ENCODE data around the gene HIF1AN.

The HIF1AN gene

DNA sequence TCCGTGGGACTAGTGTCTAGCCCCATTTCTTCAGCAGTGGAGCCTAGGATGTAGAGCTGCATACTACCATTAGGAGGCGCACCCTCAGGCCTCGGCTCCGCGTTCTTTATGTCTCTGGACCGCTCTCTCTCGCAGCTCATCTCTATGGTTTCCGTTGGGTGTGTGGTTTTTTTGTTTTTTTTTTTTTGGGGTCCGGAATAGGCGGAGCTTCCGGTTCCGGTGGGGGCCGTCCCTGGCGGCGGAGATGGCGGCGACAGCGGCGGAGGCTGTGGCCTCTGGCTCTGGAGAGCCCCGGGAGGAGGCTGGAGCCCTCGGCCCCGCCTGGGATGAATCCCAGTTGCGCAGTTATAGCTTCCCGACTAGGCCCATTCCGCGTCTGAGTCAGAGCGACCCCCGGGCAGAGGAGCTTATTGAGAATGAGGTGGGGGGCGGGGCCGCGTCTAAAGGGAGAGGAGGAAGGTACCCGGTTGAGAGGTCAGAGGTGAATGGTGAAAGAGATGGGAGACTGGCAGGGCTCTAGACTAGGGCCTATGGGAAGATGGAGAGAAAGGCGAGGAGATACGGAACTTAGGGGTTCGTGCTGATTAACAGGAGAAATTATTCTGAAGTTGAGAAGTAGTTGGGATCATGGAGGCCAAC, at the start of gene HIF1AN:
Gene HIF1AN (plus strand): TSS at position 229 of the 639 bp plus-strand sequence. CDS start 16 bp downstream, at position 245.
- Mint-ChIP-seq H3K27ac (ENCODE audit: low read depth) (no peak within 1 kb of the TSS), H3K36me3 (ENCODE audit: insufficient read depth) (peaks cover 20% of the 10 kb centered on the region), H3K9me3 (no peaks in the 10 kb centered on the region), H3K4me3 (no peak within 1 kb of the TSS), H3K27me3 (no peaks in the 10 kb centered on the region), H3K4me1 (peaks cover 18% of the 10 kb centered on the region)
- ATAC-seq (replicated peaks; ENCODE audit: extremely low read depth, poor library complexity, severe bottlenecking) (peak; percentile 94), DNase-seq (ENCODE audit: low spot score in 2 of 2) (peak; percentile 71 to 88)

DNA sequence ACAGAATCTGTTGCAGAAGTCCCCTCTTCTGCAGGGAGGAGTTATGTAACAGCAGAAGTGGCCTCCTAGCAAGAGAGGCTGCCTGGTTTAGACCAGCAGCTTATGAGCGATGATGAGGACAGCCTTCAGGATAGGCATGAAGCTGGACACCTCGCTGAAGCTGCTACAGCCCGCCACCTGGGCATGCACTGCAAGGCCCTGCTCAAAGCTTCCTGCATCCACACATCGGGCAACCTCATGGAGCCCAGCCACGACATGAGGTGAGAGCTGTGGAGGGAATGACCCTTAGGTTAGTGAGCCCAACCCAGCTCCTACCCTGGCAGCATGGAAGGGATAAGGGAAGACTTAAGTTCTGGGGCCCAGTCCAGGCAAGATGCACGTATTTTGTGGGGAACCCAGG, 48.2 kb upstream of the HIF1AN start:
- no peak for DNase-seq (ENCODE audit: low spot score in 2 of 2)
- H3K4me3 Mint-ChIP-seq: no peak overlapping the region
- peaks cover 15% of the 10 kb centered on the region for H3K36me3 Mint-ChIP-seq (ENCODE audit: insufficient read depth)
- ATAC-seq (replicated peaks; ENCODE audit: extremely low read depth, poor library complexity, severe bottlenecking): no peak
- peaks cover 9% of the 10 kb centered on the region for H3K4me1 Mint-ChIP-seq
- no peak overlapping the region for H3K27ac Mint-ChIP-seq (ENCODE audit: low read depth)
- no peaks in the 10 kb centered on the region for H3K9me3 Mint-ChIP-seq
- H3K27me3 Mint-ChIP-seq: no peaks in the 10 kb centered on the region

DNA sequence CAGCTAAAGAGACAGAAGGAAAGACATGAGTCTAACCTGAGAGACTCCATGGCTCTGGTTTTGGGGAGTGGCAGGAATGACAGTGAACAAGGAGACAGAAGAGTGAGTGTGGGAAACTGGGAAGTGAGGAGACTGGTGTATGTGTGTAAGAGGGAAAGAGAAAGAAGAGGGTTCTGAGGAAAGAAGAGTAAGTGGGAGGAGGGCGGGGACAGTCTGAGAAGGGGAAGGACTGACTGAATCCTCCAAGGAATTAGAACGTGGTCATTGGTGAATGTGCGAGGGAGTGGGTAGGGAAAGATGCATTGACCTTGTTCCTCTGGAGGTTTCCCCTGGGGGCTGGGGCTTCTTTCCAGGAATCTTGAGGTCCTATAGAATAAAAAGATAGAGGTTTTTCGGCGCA, 46.3 kb upstream of the HIF1AN start:
- peaks cover 16% of the 10 kb centered on the region for H3K36me3 Mint-ChIP-seq (ENCODE audit: insufficient read depth)
- no peak for ATAC-seq (replicated peaks; ENCODE audit: extremely low read depth, poor library complexity, severe bottlenecking)
- H3K27ac Mint-ChIP-seq (ENCODE audit: low read depth): no peak overlapping the region
- no peaks in the 10 kb centered on the region for H3K4me1 Mint-ChIP-seq
- no peaks in the 10 kb centered on the region for H3K9me3 Mint-ChIP-seq
- no peaks in the 10 kb centered on the region for H3K27me3 Mint-ChIP-seq
- H3K4me3 Mint-ChIP-seq: no peak overlapping the region
- DNase-seq (ENCODE audit: low spot score in 2 of 2): no peak

DNA sequence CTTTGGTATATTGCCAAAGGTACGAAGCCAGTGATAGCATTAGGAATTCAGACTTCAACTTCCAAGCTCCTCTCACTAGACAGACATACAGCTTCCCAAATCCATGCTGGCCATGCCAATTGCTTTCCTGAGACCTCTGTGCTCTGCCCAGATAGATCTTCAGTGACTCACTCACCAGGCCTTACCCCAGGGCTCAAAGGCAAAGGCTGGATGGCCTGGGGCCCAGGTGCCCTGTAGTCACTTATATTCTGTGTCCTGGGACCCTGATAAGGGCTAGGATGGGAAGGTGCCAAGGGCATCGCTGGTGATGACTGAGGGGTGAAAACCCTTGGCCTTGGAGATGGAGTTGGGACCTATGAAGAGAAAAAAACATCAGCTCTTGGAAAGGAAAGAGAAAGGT, 45.2 kb upstream of the HIF1AN start:
- peaks cover 21% of the 10 kb centered on the region for H3K36me3 Mint-ChIP-seq (ENCODE audit: insufficient read depth)
- peak overlapping the region; percentile 32 for H3K27ac Mint-ChIP-seq (ENCODE audit: low read depth)
- no peaks in the 10 kb centered on the region for H3K27me3 Mint-ChIP-seq
- no peaks in the 10 kb centered on the region for H3K9me3 Mint-ChIP-seq
- no peak for ATAC-seq (replicated peaks; ENCODE audit: extremely low read depth, poor library complexity, severe bottlenecking)
- H3K4me1 Mint-ChIP-seq: no peaks in the 10 kb centered on the region
- H3K4me3 Mint-ChIP-seq: no peak overlapping the region
- no peak for DNase-seq (ENCODE audit: low spot score in 2 of 2)

DNA sequence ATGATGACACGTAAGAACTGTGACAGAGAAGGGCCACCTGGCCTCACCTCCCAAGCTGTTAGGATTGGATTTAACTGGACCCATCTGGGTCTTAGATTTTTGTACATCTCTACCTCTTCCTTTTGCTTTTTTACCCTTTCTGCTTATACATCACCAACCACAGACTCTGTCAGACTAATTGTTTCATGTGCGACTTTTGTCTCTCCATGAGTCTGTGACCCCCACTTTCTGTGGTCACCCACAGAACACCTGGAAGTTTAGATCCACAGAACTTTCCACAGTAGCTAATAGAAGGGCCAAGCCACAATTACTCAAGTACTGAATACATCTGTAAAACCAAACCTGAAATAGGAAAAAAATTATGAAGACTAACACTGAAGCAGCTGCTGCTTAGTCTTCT, 39.2 kb upstream of the HIF1AN start:
- Mint-ChIP-seq H3K4me1 (no peaks in the 10 kb centered on the region), H3K27ac (ENCODE audit: low read depth) (no peak overlapping the region)
- no peak for ATAC-seq (replicated peaks; ENCODE audit: extremely low read depth, poor library complexity, severe bottlenecking)

DNA sequence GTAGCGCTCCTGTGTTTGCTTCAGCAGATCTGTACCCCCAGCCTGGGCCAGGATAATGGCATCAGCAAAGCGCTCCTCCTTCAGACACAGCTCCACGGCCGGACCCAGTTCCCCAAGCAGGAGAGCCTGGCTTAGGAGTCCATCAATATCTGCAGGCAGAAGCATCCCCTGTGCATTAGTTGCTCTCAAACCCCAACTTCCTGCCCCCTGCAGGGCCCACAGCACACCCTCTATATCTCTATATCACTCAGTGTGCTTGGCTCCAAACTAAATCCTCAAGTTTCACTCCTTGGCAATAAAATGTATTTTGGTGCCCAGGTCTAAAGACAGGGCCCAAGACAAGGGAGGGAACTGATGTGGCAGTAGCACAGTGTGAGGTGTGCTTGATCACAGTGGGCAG, 37.7 kb upstream of the HIF1AN start:
- H3K9me3 Mint-ChIP-seq: no peaks in the 10 kb centered on the region
- DNase-seq (ENCODE audit: low spot score in 2 of 2) (no peak), ATAC-seq (replicated peaks; ENCODE audit: extremely low read depth, poor library complexity, severe bottlenecking) (no peak)
- H3K4me1 Mint-ChIP-seq: no peaks in the 10 kb centered on the region
- peaks cover 30% of the 10 kb centered on the region for H3K36me3 Mint-ChIP-seq (ENCODE audit: insufficient read depth)
- H3K27me3 Mint-ChIP-seq: no peaks in the 10 kb centered on the region
- no peak overlapping the region for H3K27ac Mint-ChIP-seq (ENCODE audit: low read depth)
- no peak overlapping the region for H3K4me3 Mint-ChIP-seq

More for the DNA sequence above, 39.2 kb upstream of the HIF1AN start:
- no peak overlapping the region for H3K4me3 Mint-ChIP-seq
- no peaks in the 10 kb centered on the region for H3K9me3 Mint-ChIP-seq
- no peak for DNase-seq (ENCODE audit: low spot score in 2 of 2)
- peaks cover 26% of the 10 kb centered on the region for H3K36me3 Mint-ChIP-seq (ENCODE audit: insufficient read depth)
- no peaks in the 10 kb centered on the region for H3K27me3 Mint-ChIP-seq

DNA sequence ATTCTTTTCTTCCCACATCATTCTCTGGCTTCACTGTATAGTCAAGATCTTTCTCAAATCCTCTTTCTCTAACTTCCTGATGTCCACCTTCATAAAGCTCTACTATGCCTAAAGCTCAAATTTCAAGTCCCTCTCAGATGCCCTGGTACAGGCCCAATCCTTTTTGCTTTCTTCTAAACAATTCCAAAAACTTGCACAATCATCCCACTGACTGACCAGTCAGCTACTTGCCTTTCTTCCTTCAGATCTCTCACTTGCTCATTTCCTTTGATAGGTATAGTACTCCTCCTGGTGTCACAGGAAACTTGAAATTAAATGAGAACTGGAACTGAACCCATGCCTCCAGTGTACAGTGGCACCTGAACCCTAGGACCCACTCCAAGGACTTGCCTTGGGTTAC, 34.3 kb upstream of the HIF1AN start:
- Mint-ChIP-seq H3K27ac (ENCODE audit: low read depth) (no peak overlapping the region), H3K4me1 (no peaks in the 10 kb centered on the region), H3K27me3 (no peaks in the 10 kb centered on the region), H3K9me3 (no peaks in the 10 kb centered on the region), H3K36me3 (ENCODE audit: insufficient read depth) (peaks cover 31% of the 10 kb centered on the region), H3K4me3 (no peak overlapping the region)
- ATAC-seq (replicated peaks; ENCODE audit: extremely low read depth, poor library complexity, severe bottlenecking) (no peak), DNase-seq (ENCODE audit: low spot score in 2 of 2) (no peak)

DNA sequence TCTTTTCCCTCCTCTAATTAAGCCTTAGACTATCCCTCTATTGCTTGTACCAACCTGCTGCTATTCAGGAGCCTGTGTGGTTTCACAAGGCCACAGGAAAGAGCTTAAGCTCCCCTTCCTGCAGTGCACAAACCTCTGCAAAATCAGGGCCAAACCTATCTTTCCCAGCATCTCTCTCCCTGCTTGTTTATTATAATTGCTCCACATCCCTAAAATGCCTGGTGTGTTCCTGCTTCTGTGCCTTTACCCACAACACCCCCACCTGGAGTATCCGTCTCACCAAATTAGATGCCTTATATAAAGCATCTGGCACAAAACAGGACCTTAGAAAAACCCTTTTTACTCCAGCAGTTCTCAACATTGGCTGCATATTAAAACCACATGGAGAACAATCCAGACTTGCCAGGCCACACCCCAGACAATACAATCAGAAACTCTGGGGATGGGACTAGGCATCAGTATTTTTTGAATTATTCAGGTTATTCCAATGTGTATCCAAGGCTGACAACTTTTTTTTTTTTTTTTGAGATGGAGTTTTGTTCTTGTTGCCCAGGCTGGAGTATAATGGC, 32.7 kb upstream of the HIF1AN start:
- ATAC-seq (replicated peaks; ENCODE audit: extremely low read depth, poor library complexity, severe bottlenecking) (no peak), DNase-seq (ENCODE audit: low spot score in 2 of 2) (no peak)
- Mint-ChIP-seq H3K4me3 (no peak overlapping the region), H3K27me3 (no peaks in the 10 kb centered on the region), H3K36me3 (ENCODE audit: insufficient read depth) (peaks cover 30% of the 10 kb centered on the region), H3K9me3 (no peaks in the 10 kb centered on the region), H3K4me1 (peaks cover 3% of the 10 kb centered on the region), H3K27ac (ENCODE audit: low read depth) (no peak overlapping the region)

DNA sequence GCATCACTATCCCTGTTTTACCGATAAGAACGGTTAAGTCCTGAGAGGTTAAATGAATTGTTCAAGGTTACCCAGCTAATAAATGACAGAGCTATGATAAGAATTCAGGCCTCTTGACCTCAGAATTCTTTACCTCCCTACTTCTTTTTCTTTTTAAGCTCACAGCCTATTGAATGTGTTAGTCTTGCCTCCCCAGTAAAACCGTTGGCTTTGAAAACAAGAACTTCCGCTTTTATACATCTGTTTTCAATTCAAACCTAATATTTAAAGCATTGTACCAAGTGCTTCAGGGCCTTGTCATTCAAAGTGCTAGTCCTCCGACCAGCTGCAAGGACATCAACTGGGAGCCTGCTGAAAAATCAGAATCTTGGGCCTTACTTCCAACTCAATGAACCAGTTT, 31.6 kb upstream of the HIF1AN start:
- H3K4me1 Mint-ChIP-seq: peaks cover 13% of the 10 kb centered on the region
- H3K9me3 Mint-ChIP-seq: no peaks in the 10 kb centered on the region
- H3K27ac Mint-ChIP-seq (ENCODE audit: low read depth): no peak overlapping the region
- H3K36me3 Mint-ChIP-seq (ENCODE audit: insufficient read depth): peaks cover 27% of the 10 kb centered on the region
- no peak overlapping the region for H3K4me3 Mint-ChIP-seq
- no peak for DNase-seq (ENCODE audit: low spot score in 2 of 2)
- no peak for ATAC-seq (replicated peaks; ENCODE audit: extremely low read depth, poor library complexity, severe bottlenecking)
- no peaks in the 10 kb centered on the region for H3K27me3 Mint-ChIP-seq

DNA sequence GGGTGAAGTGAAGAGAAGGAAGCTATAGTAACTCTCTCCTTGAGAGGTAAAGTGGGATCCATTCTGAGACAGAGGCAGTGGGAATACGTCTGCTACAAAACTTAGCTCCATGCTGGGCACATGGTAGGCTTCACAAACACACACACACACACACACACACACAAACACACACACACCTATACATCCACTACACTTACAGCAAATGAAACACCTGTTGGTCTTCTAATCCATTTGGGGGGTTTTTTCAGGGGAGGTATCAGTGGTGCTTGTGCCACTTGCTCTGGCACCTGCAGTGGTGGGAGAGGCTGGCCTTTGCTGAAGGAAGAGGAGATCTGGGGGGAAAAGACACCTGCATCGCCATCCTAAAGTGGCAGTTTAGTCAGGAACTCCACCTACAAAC, 30.6 kb upstream of the HIF1AN start:
- H3K36me3 Mint-ChIP-seq (ENCODE audit: insufficient read depth): peaks cover 21% of the 10 kb centered on the region
- DNase-seq (ENCODE audit: low spot score in 2 of 2): no peak
- peaks cover 24% of the 10 kb centered on the region for H3K4me1 Mint-ChIP-seq
- ATAC-seq (replicated peaks; ENCODE audit: extremely low read depth, poor library complexity, severe bottlenecking): no peak
- H3K27me3 Mint-ChIP-seq: no peaks in the 10 kb centered on the region
- no peak overlapping the region for H3K4me3 Mint-ChIP-seq
- no peak overlapping the region for H3K27ac Mint-ChIP-seq (ENCODE audit: low read depth)
- H3K9me3 Mint-ChIP-seq: no peaks in the 10 kb centered on the region

DNA sequence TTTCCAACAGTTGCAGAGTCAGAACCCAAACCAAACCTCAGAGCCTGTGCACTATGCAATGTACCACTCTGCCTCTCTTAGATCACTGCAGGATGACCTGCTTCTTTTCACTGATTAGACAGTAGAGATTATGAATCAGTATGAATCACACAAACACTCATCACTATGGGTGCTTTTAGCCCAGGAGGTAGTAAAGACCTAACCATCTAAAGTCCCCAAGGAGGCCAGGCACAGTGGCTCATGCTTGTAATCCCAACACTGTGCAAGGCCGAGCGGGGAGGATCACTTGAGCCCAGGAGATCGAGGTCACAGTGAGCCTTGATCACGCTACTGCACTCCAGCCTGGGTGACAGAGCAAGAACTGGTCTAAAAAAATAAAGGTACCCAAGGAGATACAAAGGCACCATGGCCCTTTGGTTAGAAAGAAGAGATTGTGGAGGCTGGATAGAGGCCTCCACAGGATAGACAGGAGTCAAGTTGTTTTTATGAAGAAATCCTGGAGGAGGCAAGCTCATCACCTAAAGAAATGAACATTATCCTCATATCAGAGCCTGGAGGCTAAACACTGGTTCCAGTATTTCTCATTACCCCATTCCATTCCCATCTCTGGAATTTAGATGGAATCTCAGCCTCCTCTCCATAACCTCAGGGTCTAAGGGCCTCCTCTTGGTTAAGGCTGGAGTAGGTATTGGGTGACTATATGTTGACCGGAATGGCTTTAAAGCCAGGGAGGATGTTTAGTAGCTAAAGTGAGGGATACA, 29.0 kb upstream of the HIF1AN start:
- Mint-ChIP-seq H3K36me3 (ENCODE audit: insufficient read depth) (peaks cover 14% of the 10 kb centered on the region), H3K27ac (ENCODE audit: low read depth) (no peak overlapping the region), H3K9me3 (no peaks in the 10 kb centered on the region), H3K27me3 (no peaks in the 10 kb centered on the region), H3K4me1 (peaks cover 40% of the 10 kb centered on the region), H3K4me3 (no peak overlapping the region)
- ATAC-seq (replicated peaks; ENCODE audit: extremely low read depth, poor library complexity, severe bottlenecking): no peak
- DNase-seq (ENCODE audit: low spot score in 2 of 2): no peak

DNA sequence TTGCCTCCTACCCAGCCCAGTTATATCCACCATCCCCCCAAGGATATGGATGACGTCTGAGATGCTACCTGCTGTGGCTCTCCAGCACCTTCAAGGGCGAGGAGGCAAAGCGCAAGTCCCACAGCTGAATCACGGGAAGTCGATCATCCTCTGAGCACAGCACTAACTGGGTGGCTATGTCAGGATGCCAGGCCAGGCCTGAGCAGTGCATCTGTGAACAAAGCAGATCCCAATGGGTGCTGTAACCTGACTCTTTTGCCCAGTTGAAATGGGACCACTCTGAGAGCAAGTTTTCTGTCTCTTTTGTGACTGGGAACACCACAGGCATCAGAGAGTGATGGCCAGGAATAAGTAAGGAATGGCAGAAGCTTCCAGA, 28.4 kb upstream of the HIF1AN start:
- Mint-ChIP-seq H3K27me3 (no peaks in the 10 kb centered on the region), H3K9me3 (no peaks in the 10 kb centered on the region), H3K36me3 (ENCODE audit: insufficient read depth) (peaks cover 14% of the 10 kb centered on the region), H3K4me1 (peaks cover 46% of the 10 kb centered on the region), H3K4me3 (no peak overlapping the region), H3K27ac (ENCODE audit: low read depth) (no peak overlapping the region)
- DNase-seq (ENCODE audit: low spot score in 2 of 2) (no peak), ATAC-seq (replicated peaks; ENCODE audit: extremely low read depth, poor library complexity, severe bottlenecking) (no peak)

DNA sequence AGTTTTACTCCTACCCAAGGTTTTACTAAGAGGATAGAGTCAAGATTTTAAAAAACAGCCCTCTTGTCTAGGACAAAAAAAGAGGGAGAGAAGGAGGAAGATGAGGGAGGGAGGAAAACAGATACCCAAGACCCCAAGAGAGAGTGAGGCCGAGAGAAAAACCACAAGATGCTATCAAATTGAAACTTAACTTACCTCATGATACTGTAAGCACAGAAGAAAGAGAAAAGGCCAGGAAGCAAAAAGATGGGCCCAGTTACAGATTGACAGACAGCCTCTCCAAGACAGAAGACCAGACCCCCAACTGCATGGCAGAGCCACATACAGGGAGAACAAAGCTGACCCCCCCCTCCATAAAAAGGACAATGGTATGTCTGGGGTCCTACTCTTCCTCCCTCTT, 27.5 kb upstream of the HIF1AN start:
- H3K27me3 Mint-ChIP-seq: no peaks in the 10 kb centered on the region
- H3K4me1 Mint-ChIP-seq: peaks cover 53% of the 10 kb centered on the region
- no peak for ATAC-seq (replicated peaks; ENCODE audit: extremely low read depth, poor library complexity, severe bottlenecking)
- DNase-seq (ENCODE audit: low spot score in 2 of 2): no peak
- H3K4me3 Mint-ChIP-seq: peak overlapping the region; percentile 36
- H3K9me3 Mint-ChIP-seq: no peaks in the 10 kb centered on the region
- H3K36me3 Mint-ChIP-seq (ENCODE audit: insufficient read depth): peaks cover 13% of the 10 kb centered on the region
- no peak overlapping the region for H3K27ac Mint-ChIP-seq (ENCODE audit: low read depth)
